22Rv1 (cell line): Measurements from ENCODE around the gene CDK15.

Source experiments
- H3K27ac ChIP-seq: fragments of 450-650 bp; 2 replicates; pipeline ENCODE4 v1.5.1; 2017
- ZFX ChIP-seq: fragments of 450-650 bp; IDR thresholded peaks from 2 replicates; pipeline ENCODE4 v1.6.1; 2017; ENCODE audit warnings: antibody characterized with exemption, borderline replicate concordance
- TF ChIP-seq, protein P1 (sequence below): fragments of 450-650 bp; IDR thresholded peaks from 2 replicates; pipeline ENCODE4 v1.5.1; 2017; ENCODE audit warnings: mild to moderate bottlenecking

The CDK15 gene

DNA sequence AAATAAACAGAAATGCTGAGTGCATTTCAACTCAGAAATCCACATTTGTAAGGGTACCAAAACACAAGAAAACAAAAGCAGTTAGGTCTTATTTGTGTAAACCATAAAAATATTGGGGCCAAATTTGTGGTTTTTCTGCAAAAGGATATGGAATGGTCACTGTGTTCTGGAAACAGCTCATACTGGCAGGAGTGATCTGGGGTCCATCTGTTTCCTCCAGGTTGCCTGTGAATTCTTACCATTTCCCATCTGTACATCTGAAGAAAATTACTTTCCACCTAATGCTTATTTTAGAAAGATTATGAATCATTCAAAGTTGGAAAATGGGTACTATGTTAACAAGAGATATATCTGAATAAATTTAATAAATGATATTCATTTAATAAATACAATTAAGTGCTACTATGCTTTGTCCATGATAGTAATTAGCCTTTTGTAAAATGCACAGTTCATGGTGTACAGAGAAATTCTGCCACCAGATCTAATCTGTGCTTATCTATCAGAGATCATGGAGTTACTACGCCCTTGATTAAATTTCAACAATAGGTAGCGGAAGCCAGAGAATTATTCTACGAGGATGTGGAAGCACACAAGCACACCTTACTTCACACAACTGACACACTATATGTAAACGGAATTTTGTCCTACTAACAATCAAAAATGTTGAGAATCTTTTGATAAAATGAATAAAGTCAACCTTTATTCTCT, 36.5 kb upstream of the CDK15 start:
- H3K27ac ChIP-seq: no peak overlapping the region
- no peak for TF ChIP-seq ZFX
- TF ChIP-seq, protein P1, sequence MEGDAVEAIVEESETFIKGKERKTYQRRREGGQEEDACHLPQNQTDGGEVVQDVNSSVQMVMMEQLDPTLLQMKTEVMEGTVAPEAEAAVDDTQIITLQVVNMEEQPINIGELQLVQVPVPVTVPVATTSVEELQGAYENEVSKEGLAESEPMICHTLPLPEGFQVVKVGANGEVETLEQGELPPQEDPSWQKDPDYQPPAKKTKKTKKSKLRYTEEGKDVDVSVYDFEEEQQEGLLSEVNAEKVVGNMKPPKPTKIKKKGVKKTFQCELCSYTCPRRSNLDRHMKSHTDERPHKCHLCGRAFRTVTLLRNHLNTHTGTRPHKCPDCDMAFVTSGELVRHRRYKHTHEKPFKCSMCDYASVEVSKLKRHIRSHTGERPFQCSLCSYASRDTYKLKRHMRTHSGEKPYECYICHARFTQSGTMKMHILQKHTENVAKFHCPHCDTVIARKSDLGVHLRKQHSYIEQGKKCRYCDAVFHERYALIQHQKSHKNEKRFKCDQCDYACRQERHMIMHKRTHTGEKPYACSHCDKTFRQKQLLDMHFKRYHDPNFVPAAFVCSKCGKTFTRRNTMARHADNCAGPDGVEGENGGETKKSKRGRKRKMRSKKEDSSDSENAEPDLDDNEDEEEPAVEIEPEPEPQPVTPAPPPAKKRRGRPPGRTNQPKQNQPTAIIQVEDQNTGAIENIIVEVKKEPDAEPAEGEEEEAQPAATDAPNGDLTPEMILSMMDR: no peak

DNA sequence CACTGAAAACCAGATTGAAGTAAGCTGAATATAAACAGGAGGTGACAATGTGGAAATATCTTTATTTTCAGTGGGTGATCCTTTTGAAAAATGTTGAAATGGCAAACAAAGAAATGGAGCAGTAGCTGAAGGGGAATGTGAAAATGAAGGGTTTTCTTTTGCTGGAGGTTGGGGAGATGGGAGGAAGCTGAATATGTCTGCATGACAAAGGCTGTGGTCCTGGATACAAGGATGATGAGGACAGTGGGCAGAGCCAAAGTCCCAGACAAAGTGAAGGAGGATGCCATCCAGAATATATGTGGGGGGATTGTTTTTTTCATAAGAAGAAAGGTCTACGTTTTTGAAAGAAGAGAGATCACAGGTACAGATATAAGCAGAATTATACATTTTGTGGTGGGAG, 32.3 kb upstream of the CDK15 start:
- H3K27ac ChIP-seq: no peak overlapping the region
- TF ChIP-seq, protein P1: no peak
- TF ChIP-seq ZFX: no peak

DNA sequence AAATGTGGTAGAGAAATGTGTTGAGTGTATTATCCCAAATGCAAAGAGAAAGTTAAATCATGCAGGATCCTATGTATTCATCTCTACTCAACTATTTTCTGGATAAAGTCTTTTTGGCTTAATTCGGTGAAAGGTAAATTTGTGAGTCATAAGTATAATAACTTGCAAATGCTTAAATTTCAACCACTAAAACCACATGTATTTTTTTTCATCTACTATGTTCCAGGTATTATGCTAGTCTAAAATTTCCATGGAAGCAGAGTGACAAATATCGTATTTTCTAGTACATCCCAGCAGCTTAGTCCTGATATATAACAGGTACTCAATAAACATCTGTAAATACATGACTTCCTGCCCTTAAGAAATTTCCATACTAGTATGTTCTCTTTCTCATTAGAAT, 31.8 kb upstream of the CDK15 start:
- H3K27ac ChIP-seq: no peak overlapping the region
- no peak for TF ChIP-seq ZFX
- TF ChIP-seq, protein P1: no peak

DNA sequence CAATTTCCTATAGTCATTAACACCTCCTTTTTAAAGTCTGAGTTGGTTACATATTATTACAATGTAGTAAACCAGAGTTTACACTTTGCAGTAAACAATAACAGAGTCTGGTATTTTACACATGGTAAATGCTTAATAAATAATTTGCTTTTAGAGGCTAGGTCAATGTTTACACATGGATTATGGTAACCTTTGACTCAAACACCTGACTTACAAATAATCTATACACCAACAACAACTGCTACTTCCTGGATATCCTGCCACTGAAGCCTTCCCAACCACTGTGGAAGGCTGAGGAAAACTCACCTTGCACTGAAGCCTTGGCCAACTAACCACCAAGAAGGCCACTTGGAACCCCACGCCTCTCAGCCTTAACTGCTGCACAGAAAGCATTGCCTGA, 31.0 kb upstream of the CDK15 start:
- TF ChIP-seq, protein P1: no peak
- no peak for TF ChIP-seq ZFX
- no peak overlapping the region for H3K27ac ChIP-seq

DNA sequence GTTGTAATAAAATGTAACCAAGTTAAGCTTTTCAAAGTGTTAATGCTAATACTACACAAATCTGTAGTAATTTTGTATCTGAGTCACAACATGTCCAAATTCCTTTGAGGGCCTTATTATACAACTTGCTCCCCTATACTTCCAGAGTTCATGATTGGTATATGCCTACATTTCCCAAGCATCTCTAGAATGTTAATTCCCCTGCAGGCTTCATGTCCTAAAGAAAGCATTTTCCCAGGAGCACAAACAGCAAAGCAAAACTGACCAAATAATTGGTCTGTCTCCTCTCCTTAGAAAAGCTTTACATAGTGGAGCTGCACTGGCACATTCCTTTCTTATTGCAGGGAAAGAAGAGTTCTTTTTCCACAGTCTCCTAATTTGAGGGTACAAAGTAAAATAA, 29.3 kb upstream of the CDK15 start:
- TF ChIP-seq ZFX: no peak
- TF ChIP-seq, protein P1: no peak
- H3K27ac ChIP-seq: no peak overlapping the region

DNA sequence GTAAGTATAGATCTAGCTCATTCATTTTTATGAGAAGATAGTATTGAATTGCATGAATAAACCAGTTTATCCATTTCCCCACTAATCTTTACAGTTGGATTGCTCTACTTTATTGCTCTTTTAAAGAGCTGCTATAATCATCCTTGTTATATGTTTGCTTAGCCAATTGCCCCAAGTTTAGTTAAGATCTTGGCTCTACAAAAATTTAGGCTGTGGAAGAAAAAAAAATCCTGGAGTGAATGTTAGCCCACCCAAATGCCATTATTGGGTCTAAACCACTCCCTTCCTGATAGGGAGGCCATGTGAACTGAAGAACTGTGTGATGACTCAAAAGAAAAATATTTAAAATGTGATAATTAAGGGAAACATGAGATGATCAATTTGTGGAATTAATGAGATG, 28.5 kb upstream of the CDK15 start:
- TF ChIP-seq, protein P1: no peak
- no peak for TF ChIP-seq ZFX
- H3K27ac ChIP-seq: no peak overlapping the region

DNA sequence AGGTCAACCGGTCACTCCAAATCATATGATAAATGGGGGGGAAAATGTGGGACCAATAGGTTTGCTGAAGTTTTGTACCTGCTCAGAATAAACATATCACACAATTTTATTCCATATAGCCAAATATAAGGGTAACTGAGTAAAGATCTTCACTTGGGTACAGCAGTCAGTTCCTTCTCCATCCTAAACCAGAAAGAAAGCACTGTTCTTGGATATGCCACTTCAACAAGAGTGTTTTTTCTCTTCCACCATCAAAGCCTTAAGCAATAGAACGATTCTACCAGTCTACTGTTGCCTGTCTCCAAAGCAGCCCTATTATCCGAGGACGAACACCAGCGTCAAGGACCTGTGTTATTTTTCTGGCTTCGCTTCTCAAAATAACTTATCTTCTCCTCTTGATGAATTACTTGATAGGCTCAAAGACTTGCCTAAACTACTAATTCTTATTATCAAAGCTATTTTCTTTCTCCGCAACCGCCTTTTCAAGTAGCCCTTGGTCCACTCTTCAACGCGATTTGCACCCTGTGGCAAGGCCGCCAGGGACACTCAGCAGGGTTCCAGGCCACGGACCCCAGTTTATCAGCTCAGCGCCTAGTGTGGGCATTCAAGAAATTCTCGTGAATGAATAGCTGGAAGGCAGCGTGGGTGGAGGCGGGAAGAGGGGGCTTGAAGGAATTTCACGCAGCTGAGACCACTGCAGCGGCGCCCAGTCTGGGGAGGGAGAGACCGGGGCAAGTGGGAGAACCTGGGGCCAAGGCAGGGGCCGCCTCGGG, 26.2 kb upstream of the CDK15 start:
- peak overlapping the region; percentile 72 for H3K27ac ChIP-seq
- no peak for TF ChIP-seq ZFX
- TF ChIP-seq, protein P1: no peak
